GM10847 (cell line): ENCODE measurements around the gene GNAT1.

Source experiments
- POLR2A ChIP-seq: IDR thresholded peaks from 2 replicates; pipeline ENCODE4 v1.6.1; 2011; ENCODE audit not compliant: insufficient read length; ENCODE audit errors: extremely low read depth

The GNAT1 gene

GRCh38 chr3:50186096-50186495 is 5.3 kb upstream of the GNAT1 start:
- TF ChIP-seq POLR2A, result no peak

- no peak for TF ChIP-seq POLR2A
Measured at GRCh38 chr3:50187750-50188149, 3.7 kb upstream of the GNAT1 start.

GRCh38 chr3:50189274-50189673 is 2.1 kb upstream of the GNAT1 start:
- TF ChIP-seq POLR2A, result no peak

- no peak for TF ChIP-seq POLR2A
Measured at GRCh38 chr3:50189989-50190388, 1.4 kb upstream of the GNAT1 start.

- no peak for TF ChIP-seq POLR2A
Measured at GRCh38 chr3:50192124-50192523, 714 bp downstream of the GNAT1 start.

- TF ChIP-seq POLR2A, result no peak
Measured at GRCh38 chr3:50192689-50193141, 1.3 kb downstream of the GNAT1 start.

GRCh38 chr3:50193286-50193685 is 1.9 kb downstream of the GNAT1 start:
- TF ChIP-seq POLR2A, result no peak

GRCh38 chr3:50193746-50194127 is 2.3 kb downstream of the GNAT1 start:
- TF ChIP-seq POLR2A, result no peak

- TF ChIP-seq POLR2A, result no peak
Measured at GRCh38 chr3:50194128-50194902, 2.9 kb downstream of the GNAT1 start.

- TF ChIP-seq POLR2A, result no peak
Measured at GRCh38 chr3:50194903-50195500, 3.6 kb downstream of the GNAT1 start.

GRCh38 chr3:50195501-50196252 is 4.3 kb downstream of the GNAT1 start:
- no peak for TF ChIP-seq POLR2A

- no peak for TF ChIP-seq POLR2A
Measured at GRCh38 chr3:50196253-50196801, 4.9 kb downstream of the GNAT1 start.

- TF ChIP-seq POLR2A, result no peak
Measured at GRCh38 chr3:50201573-50202315, 10.3 kb downstream of the GNAT1 start.

GRCh38 chr3:50202353-50203112 is 11.1 kb downstream of the GNAT1 start:
- TF ChIP-seq POLR2A, result no peak
